Measurements from ENCODE around the gene CUL4A. TPM values are rescaled to one million over a fixed set of nuclear protein-coding genes. Genes with fewer than 3 reads are reported as not detected.
A peak's percentile ranks its signal among the peaks of the same experiment; 100 is the strongest.

CUL4A gene
- total RNA-seq, 1 donor from 2014 or later = 122 TPM

DNA sequence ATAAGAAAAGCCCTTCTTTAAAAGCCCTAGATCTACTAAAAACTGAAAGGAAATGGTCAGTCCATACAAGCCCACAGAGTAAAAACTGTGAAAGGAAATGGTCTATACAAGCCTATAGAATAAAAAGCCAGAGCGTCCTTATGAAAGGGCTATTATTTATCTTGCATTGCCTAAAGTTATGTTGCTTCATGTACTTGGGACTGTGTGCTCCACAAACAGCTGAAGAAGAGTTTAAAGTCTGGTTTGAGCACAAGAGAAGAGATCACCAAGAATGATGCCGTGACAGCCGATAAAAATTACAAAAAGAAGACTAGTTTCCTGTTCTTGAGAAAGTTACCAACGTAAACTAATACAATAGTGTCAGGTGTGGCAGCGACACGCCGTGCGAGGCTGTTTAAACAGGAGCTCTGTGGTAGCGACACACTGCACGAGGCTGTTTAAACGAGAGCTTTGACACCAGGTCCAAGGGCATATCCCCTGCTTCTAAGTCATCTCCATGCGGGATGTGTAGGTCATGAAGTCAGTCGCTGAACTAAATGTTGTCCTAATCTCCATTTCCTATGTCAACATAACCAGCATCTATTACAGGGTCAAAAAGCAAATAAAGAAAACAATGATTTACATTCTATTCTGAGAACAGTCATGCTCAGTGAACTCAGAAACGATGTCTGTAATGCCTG is 25.8 kb upstream of the CUL4A start:
- no peak overlapping the region for H3K4me3 ChIP-seq
- intact Hi-C loops (cut with micrococcal nuclease) = no loop called here
- peaks cover 38% of the 10 kb centered on the region for H3K4me1 ChIP-seq
- H3K36me3 ChIP-seq = peaks cover 72% of the 10 kb centered on the region
- no peak overlapping the region for H3K27ac ChIP-seq (replicated peaks)
- TF ChIP-seq, protein P1, sequence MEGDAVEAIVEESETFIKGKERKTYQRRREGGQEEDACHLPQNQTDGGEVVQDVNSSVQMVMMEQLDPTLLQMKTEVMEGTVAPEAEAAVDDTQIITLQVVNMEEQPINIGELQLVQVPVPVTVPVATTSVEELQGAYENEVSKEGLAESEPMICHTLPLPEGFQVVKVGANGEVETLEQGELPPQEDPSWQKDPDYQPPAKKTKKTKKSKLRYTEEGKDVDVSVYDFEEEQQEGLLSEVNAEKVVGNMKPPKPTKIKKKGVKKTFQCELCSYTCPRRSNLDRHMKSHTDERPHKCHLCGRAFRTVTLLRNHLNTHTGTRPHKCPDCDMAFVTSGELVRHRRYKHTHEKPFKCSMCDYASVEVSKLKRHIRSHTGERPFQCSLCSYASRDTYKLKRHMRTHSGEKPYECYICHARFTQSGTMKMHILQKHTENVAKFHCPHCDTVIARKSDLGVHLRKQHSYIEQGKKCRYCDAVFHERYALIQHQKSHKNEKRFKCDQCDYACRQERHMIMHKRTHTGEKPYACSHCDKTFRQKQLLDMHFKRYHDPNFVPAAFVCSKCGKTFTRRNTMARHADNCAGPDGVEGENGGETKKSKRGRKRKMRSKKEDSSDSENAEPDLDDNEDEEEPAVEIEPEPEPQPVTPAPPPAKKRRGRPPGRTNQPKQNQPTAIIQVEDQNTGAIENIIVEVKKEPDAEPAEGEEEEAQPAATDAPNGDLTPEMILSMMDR (IDR thresholded peaks at IDR 0.05; ENCODE audit: borderline replicate concordance) = no peak
- no peaks in the 10 kb centered on the region for H3K9me3 ChIP-seq (replicated peaks)
- H3K27me3 ChIP-seq (ENCODE audit: low read depth) = no peaks in the 10 kb centered on the region
- no peak for DNase-seq

DNA sequence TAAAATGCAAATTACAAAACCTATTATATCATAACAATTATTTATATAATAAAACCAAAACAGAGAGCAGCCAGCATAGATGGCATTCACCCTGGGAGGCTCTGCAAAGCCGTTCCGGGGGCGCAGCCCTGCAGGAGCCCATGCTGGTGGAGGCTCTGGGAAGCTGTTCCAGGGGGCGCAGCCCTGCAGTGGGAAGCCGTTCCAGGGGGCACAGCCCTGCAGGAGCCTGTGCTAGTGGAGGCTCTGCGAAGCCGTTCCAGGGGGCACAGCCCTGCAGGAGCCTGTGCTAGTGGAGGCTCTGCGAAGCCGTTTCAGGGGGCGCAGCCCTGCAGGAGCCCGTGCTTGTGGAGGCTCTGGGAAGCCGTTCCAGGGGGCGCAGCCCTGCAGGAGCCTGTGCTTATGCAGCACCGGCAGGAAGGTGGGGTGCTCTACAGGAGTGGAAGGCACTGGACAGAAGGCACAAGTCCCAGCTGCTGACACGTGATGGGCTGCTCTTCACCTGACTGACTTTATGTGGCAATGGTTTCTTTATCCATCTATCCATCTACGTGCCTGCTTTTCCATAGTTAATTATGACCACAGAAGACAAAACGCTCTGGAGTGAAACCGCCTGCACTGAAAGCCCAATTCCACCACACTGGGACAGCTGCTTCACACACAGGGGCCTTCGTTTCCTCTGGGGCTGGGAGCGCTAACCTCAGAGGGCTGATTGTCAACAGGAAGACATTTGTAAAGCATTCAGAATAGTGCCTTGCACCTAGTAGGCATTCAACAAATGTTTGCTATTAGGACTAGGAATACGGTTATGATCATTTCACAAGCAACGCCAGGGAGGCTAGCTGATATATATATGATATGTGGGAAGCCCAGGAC is 24.6 kb upstream of the CUL4A start:
- intact Hi-C loops (cut with micrococcal nuclease) = no loop called here
- peaks cover 26% of the 10 kb centered on the region for H3K4me1 ChIP-seq
- H3K9me3 ChIP-seq (replicated peaks) = no peaks in the 10 kb centered on the region
- no peak for DNase-seq
- no peak overlapping the region for H3K27ac ChIP-seq (replicated peaks)
- no peak overlapping the region for H3K4me3 ChIP-seq
- TF ChIP-seq, protein P1 (IDR thresholded peaks at IDR 0.05; ENCODE audit: borderline replicate concordance) = no peak
- H3K36me3 ChIP-seq = peaks cover 72% of the 10 kb centered on the region
- H3K27me3 ChIP-seq (ENCODE audit: low read depth) = no peaks in the 10 kb centered on the region

DNA sequence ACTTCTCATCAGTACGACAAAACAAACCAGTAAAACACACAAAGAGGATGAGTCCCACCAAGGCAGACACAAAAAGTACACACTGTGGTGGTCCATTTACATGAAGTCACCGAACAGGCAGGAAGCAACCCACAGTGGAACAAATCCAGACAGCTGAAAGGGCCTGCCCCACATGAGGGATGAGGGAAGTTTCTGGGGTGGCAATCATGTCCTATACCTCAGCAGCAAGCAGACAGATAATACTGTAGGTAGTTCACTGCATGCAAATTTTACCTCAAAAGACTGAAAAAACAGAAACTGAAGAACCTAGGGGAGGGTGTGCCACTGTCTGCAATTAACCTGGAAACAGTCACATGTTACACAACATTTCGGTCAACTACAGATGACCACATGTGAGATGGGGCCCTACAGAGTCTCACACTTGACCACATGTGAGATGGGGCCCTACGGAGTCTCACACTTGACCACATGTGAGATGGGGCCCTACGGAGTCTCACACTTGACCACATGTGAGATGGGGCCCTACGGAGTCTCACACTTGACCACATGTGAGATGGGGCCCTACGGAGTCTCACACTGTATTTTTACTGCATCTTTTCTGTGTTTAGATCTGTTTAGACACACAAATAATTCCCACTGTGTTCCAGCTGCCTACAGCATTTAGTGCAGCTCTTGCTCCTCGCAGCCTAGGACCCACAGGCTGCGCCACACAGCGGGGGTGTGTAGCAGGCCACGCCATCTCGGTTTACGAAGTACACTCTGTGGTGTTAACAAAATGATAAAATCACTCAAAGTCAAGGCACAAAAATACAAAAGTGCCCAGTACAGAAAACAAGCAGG is 23.1 kb upstream of the CUL4A start:
- DNase-seq = no peak
- H3K4me1 ChIP-seq = peaks cover 15% of the 10 kb centered on the region
- H3K27me3 ChIP-seq (ENCODE audit: low read depth) = no peaks in the 10 kb centered on the region
- intact Hi-C loops (cut with micrococcal nuclease) = loop anchor here (2.0 kb wide), 1 partner anchor 31 kb away; no protein-coding TSS in a partner anchor
- H3K9me3 ChIP-seq (replicated peaks) = no peaks in the 10 kb centered on the region
- H3K27ac ChIP-seq (replicated peaks) = peak overlapping the region; percentile 82
- H3K4me3 ChIP-seq = no peak overlapping the region
- H3K36me3 ChIP-seq = peaks cover 73% of the 10 kb centered on the region
- TF ChIP-seq, protein P1 (IDR thresholded peaks at IDR 0.05; ENCODE audit: borderline replicate concordance) = no peak

DNA sequence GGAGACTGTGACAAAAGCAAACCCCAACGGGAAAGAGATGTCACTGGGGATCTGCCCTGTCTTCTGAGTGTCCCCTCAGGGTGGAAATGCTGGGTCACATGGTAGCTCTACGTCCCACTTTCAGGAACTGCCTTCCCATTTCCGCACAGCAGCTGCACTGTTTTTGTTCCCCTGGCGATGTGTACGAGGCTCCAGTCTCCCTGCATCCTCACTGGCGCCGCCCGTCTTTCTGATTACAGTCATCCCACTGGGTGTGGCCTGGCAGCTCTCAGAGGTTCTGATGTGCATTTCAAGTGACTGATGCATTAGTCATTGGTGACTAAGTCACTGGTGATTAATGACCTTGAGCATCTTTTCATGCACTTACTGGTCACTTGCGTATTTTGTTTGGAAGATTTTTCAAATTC is 22.1 kb upstream of the CUL4A start:
- intact Hi-C loops (cut with micrococcal nuclease) = loop anchor here (2.0 kb wide), 1 partner anchor 32 kb away; no protein-coding TSS in a partner anchor
- DNase-seq = peak; percentile 87
- peak overlapping the region; percentile 24 for H3K4me3 ChIP-seq
- peaks cover 15% of the 10 kb centered on the region for H3K4me1 ChIP-seq
- H3K27me3 ChIP-seq (ENCODE audit: low read depth) = no peaks in the 10 kb centered on the region
- peaks cover 74% of the 10 kb centered on the region for H3K36me3 ChIP-seq
- TF ChIP-seq, protein P1 (IDR thresholded peaks at IDR 0.05; ENCODE audit: borderline replicate concordance) = peak; percentile 20
- H3K27ac ChIP-seq (replicated peaks) = peak overlapping the region; percentile 82
- no peaks in the 10 kb centered on the region for H3K9me3 ChIP-seq (replicated peaks)

Measured in left ventricle myocardium inferior (tissue), 1 donor.